GM21381 (cell line): ENCODE measurements around the gene EEFSEC.

Experiments used
- ATAC-seq: cut with Tn5 transposase; IDR thresholded peaks from one replicate; pipeline ENCODE4 v1.9.1; 2021; ENCODE audit warnings: mild to moderate bottlenecking, moderate library complexity; ENCODE audit not compliant: unreplicated experiment

The EEFSEC gene

DNA sequence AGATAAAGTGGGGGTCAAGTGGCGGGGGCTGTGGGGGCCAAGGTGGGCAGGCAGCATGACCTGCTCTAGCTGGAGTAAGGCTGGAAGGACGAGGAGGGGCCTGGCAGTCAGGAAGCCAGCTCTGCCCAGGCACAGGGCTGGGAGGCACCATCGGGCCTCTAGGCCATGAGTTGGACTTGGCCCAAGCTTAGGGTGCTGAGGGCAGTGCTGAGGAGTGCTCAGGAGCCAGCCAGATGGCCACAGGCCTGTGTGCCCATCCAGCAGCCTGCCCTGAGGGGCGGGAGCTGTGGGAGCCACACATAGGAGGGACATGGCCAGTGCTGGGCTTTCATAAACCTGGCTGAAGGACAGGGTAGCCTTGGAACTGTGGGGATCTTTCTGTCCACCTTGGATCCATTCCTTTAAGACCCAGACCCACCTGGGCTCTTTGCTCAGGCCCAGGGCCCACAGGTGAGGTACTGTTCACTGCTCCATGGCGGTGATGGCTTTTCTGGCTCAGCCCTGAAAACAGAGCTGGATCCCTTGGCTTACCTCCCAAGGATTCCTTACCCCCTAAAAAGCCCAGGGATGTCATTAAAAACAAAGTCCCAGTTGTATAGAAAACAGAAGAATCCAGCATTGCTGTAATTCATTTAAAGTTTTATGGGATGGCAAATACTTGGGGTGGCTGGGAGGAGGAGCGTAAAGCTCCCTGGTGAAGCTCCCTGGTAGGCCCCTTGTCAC, 176.4 kb downstream of the EEFSEC start:
- no peak for ATAC-seq

GRCh38 chr3:128330214-128330842, 177.0 kb downstream of the EEFSEC start:
- no peak for ATAC-seq

DNA sequence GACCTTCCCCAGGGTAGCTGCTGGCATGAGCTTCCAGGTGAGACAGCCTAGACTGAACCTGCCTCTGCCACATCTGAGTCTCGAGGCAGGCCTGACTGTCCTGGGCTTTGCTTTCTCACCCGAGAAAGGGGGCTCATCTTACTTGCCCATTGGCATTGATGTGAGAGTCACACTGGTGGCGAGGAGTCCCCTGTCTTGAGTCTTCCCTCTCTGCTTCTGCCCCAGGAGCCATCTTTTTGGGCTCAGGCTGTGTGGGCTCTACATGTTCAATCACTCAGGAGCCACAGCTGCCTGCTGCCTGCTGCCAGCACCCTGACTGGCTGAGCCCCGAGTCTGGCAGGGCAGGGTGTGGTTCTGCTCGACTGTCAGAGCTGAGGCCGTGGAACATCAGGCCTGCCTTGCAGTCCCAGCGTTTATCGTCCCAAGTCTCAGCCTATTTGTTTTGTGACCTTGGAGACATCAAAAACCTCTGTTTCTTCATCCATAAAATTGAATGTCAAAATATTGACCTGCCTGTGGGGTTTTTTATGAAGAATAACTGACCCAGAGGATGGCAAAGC, 180.9 kb downstream of the EEFSEC start:
- ATAC-seq, result no peak

DNA sequence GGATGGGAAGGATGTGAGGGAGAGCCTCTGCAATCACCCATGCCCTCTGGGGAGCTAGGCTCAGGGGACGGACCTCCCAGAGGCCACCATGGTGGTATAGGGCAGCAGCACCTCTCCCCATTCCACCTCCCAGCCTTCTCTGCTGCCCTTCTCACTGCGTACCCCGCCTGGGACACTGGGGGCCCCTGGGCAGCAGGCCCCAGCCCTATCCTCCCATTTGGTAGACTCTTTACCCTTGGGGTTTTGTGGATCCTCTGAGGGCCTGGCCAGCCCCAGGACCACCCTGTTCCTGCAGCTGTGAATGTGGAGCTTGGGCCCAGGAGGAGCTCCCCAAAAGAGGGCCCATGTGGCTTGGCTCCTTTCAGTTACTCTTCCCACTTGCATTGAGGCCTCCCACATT, 181.5 kb downstream of the EEFSEC start:
- no peak for ATAC-seq

- no peak for ATAC-seq
Measured at GRCh38 chr3:128335621-128336296, 182.5 kb downstream of the EEFSEC start.

GRCh38 chr3:128336337-128337156, 183.3 kb downstream of the EEFSEC start:
- no peak for ATAC-seq

DNA sequence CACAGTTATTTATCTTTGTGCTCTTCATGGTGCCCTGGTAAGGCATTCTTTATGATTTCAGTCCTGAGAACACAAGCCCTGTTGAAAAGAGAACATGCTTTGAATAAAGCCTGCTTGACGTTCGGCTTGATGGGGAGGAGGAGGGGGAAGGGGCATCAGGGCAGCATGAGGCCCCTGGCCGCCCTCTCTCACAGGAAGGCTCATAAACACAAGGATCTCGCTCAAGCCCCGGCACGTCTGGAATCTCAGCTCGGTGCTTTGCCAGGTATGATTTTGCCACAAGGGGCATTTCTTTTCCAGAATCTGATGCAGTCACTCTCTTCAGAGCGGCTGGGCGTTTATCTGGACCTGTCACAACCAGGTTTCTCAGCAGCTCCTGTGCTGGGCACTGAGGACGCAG, 184.0 kb downstream of the EEFSEC start:
- ATAC-seq, result no peak

GRCh38 chr3:128338536-128339330, 185.5 kb downstream of the EEFSEC start:
- ATAC-seq, result no peak

- no peak for ATAC-seq
Measured at GRCh38 chr3:128339491-128340012, 186.3 kb downstream of the EEFSEC start.

GRCh38 chr3:128340198-128340903, 187.1 kb downstream of the EEFSEC start:
- no peak for ATAC-seq

GRCh38 chr3:128340904-128341555, 187.7 kb downstream of the EEFSEC start:
- ATAC-seq, result no peak

DNA sequence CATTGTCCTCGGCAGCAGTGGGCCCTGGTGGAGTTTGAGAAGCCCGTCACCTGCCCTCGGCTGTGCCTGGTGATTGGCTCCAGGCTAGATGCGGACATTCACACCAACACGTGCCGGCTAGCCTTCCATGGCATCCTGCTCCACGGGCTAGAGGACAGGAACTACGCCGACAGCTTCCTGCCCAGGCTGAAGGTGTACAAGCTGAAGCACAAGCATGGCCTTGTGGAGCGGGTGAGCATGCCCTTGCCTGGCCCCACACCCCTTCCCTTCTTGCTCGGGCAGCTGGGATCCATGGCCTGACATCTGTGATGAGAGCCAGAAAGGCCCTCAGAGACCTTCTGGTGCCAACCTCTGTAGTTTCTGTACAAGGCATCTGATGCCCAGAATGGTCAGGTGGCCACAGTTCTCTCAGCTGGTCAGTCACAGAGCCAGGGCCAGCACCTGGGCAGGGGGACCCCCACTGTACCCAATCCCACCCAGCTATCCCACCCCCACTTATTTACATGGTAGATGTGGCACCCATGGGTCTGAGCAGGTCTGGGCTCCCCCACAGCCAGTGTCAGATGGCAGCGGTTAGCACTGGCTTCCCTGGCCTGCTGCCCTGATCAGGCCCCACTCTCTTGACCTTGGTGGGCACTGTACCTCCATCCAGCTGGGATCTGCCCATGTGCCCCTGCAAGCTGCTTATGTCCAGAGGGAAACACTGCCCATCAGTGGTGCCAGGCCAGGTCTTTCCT, 188.5 kb downstream of the EEFSEC start:
- no peak for ATAC-seq

DNA sequence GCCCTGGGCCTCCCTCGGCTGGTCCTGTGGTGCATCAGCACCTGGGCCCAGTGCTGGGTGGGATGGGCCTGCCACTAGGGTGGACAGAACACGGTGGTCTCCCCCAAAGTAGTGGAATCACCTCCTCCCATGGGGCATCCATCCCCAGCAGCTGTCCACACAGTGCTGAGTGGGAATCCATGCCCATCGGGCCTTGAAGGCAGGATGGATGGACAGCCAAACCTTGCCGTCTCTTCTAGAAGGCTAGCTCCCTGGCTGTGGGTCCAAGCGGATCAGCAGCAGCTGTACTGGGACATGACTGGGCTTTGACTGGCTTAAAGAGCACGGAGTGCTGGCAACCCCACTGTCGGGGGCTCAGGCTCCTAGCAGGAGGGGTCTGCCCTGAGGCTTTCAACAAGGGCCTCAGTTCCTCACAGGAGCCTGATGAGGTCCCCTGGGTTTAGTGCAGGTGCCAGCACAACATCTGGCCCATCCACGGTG, 189.5 kb downstream of the EEFSEC start:
- ATAC-seq, result no peak

DNA sequence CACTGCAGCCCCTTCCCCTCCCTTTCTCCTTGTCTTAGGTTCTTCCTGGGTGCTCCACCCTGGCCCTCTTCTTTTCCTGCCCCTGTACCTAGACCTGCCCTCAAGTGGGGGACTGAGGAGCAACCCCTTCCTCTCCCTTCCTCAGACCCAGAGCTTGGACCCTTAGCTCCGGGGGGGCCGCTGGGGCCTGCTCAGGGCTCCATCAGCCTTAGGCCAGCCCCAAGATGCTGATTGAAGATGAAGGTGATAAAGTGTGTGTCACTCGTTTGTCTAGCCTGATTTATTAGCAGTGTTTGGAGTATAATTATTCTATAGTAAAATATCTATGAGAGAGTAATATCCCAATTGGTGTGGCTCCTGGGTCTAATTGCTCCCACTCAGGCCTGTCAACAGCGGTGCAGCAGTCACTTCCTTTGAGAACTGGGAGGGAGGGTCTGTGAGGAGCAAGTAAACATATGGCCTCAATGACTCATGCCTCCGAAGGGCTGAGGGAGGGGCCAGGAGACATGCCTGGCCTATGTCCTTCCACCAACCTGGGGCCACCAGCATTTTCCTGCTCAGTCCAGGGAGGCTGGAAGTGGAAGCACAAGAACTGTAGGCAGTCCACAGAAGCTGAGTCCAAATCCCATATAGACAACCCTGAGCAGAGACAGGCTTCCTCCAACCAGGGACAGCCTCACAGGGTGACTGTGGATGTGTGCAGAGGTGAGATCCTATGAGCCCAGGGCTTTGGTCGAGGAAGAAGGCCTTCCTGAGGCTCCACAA, 190.2 kb downstream of the EEFSEC start:
- no peak for ATAC-seq

DNA sequence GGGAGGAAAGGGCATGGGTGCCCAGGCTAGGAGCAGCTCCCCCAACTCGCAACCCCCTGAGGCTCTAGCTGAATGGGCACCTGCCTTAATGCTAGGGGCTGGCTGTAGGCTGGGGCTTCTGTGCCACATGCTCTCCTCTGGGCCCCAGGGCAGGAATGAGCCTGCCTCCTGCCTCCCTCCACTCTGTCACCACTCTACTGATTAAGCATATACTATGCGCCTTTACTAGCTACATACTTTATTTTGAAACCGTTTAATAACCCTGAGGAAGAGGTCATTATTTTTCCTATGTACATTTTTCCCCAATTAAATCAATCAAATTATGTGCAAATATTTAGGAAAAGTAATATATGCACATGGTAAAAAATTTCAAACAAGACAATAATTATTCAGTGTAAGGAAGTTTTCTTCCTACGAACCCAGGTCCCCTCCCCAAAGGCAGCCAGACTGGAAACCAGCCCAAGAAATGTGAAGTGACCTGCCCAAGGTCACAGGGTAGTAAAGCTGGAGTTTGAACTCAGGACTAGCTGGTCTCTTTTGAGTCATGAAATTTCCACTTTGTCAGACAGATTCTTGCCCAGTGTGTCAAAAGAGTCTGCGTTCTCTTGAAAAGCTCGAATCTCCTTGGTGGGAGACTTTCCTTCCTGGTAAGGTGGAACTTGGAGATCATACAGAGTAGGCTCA, 190.9 kb downstream of the EEFSEC start:
- ATAC-seq, result no peak

DNA sequence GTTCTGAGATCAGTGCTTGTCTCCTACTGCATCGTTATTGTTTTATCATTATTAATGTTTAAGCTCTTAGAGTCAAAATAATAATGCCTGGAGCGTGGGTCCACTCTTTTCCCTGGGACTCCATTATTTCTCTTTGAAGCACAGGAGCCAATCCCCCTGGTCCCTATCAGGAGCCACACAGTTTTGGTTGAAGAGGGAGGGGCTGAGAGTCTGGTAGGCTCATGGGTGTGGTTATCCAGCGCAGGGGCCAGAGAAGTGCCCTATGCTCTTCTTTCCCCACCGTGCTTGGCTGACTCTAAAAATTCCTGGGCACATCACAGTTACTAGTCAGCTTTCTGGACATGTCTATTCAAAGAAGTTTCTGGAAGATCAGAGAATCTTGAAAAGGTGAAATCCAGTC, 191.9 kb downstream of the EEFSEC start:
- ATAC-seq, result no peak

DNA sequence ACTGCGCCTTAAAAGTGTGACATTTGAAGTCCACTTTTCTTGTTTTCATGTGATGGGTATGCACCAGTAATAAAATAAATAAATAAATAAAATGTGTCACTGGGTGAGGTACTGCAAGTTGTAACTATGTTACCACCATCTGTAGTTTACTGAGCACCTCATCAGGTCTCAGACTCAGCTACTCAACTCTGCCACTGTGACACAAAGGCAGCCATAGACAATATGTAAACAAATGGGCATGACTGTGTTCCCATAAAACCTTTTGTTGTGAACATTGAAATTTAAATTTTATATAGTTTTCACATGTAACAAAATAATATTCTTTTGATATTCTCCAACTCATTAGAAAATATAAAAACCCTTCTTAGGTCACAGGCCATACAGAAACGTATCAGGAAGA, 193.3 kb downstream of the EEFSEC start:
- no peak for ATAC-seq
